GM12892 (cell line): ENCODE results near the gene HHIPL1.

Experiments
- POLR2A ChIP-seq: IDR thresholded peaks from 2 replicates; pipeline ENCODE4 v1.6.1; 2011; ENCODE audit warnings: low read depth, low read length, control low read depth
- POLR2AphosphoS5 ChIP-seq: IDR thresholded peaks from 2 replicates; pipeline ENCODE4 v1.6.1; 2011; ENCODE audit warnings: low read depth, low read length, control low read depth
- TAF1 ChIP-seq: IDR thresholded peaks from 2 replicates; pipeline ENCODE4 v1.6.1; 2011; ENCODE audit warnings: low read depth, mild to moderate bottlenecking, control low read depth, low read length, borderline replicate concordance

DNA sequence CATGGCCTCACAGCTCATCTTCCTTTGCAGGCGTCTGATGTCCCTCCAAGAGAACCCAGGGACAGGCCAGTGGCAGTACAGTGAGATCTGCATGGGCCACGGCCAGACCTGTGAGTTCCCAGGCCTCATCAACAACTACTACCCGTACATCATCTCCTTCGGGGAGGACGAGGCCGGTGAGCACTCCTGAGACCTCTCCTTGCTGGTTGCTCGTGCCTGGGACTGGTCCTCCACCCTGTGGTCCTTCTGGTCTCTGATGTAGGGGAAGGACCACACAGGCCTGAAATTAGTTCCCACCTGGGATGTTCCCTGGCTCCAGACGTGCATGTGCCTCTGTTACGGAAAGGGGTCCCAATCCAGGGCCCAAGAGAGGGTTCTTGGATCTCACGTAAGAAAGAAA, 17.9 kb downstream of the HHIPL1 start:
- TF ChIP-seq POLR2A (no peak), TAF1 (no peak), POLR2AphosphoS5 (no peak)
